B cell (primary cell): ENCODE results near the gene RORB. TPM values are rescaled to one million over a fixed set of nuclear protein-coding genes. Genes with fewer than 3 reads are reported as not detected.

Experiments used
- ATAC-seq: fragments of 200-7000 bp; cut with Tn5 transposase; one replicate; pipeline ENCODE4 v1.10.0; 2021; ENCODE audit warnings: low read depth, mild to moderate bottlenecking, moderate number of reproducible peaks, moderate library complexity
- CTCF ChIA-PET: fragments of 350-600 bp; sonication (Branson Sonifier 250); formaldehyde crosslinking; loops from one replicate; lab custom pipeline; 2021; ENCODE audit warnings: antibody characterized with exemption, inconsistent platforms; lab: Charles Lee
- POLR2A ChIA-PET: fragments of 350-600 bp; sonication (Branson Sonifier 250); formaldehyde crosslinking; loops from one replicate; lab custom pipeline; 2021; ENCODE audit warnings: antibody characterized with exemption; lab: Charles Lee
- DNase-seq: peaks from one replicate; pipeline ENCODE4 v3.0.0; 2013
- H2AFZ ChIP-seq: 2 replicates; pipeline ENCODE4 v1.6.1; 2012; ENCODE audit warnings: mild to moderate bottlenecking, low read depth, low read length; ENCODE audit not compliant: insufficient read depth, poor library complexity, severe bottlenecking
- H3K27ac ChIP-seq, 2 donors: 1 replicate in 1 of 2; 2 replicates in 1 of 2; pipeline ENCODE4 v1.5.1; 2012 to 2013; ENCODE audit warnings: low read length in 2 of 2, mild to moderate bottlenecking in 2 of 2, moderate library complexity in 1 of 2
- H3K27me3 ChIP-seq, 4 experiments: fragments of 200-600 bp in 1 of 4; sonication (generic) in 1 of 4; replicated peaks in 1 of 4; 1 replicate in 2 of 4; 2 replicates in 2 of 4; pipeline versions ENCODE4 v1.6.1 to v1.7.0; 2013 to 2016; ENCODE audit warnings: low read length in 3 of 4, mild to moderate bottlenecking in 2 of 4, mixed read lengths in 1 of 4, moderate library complexity in 1 of 4; ENCODE audit not compliant: insufficient read depth in 4 of 4, control insufficient read depth in 3 of 4; ENCODE audit errors: control extremely low read depth in 1 of 4
- H3K36me3 ChIP-seq, 2 experiments: replicated peaks in 1 of 2; 1 replicate in 1 of 2; 2 replicates in 1 of 2; pipeline versions ENCODE4 v1.6.1 to v1.7.1; 2013; ENCODE audit warnings: low read length in 1 of 2; ENCODE audit not compliant: insufficient read depth in 2 of 2, control insufficient read depth in 1 of 2; ENCODE audit errors: control extremely low read depth in 1 of 2, extremely low read depth in 1 of 2
- H3K4me1 ChIP-seq, 2 donors: fragments of 200-600 bp in 1 of 2; sonication (generic) in 1 of 2; 1 replicate in 1 of 2; 2 replicates in 1 of 2; pipeline versions ENCODE4 v1.5.1 to v1.6.1; 2013 to 2017; ENCODE audit warnings: low read length in 2 of 2; ENCODE audit not compliant: control insufficient read depth in 2 of 2, insufficient read depth in 2 of 2
- H3K4me2 ChIP-seq: replicated peaks from 2 replicates; pipeline ENCODE3; 2012; ENCODE audit warnings: mild to moderate bottlenecking, low read depth, low read length; ENCODE audit not compliant: poor library complexity, severe bottlenecking
- H3K4me3 ChIP-seq, 5 experiments: fragments of 200-600 bp in 1 of 5; sonication (generic) in 1 of 5; 1 replicate in 3 of 5; 2 replicates in 2 of 5; pipeline versions ENCODE4 v1.5.1 to v1.7.0; 2011 to 2016; ENCODE audit warnings: low read length in 4 of 5, mild to moderate bottlenecking in 4 of 5, low read depth in 2 of 5, control low read depth in 1 of 5, moderate library complexity in 1 of 5; ENCODE audit not compliant: insufficient read depth in 1 of 5; ENCODE audit errors: control extremely low read depth in 1 of 5, extremely low read depth in 1 of 5
- H3K79me2 ChIP-seq: fragments of 200-600 bp; sonication (generic); one replicate; pipeline ENCODE4 v1.6.0; 2016; ENCODE audit warnings: low read length; ENCODE audit not compliant: control insufficient read depth, insufficient read depth
- H3K9ac ChIP-seq: fragments of 200-600 bp; sonication (generic); 2 replicates; pipeline ENCODE4 v1.6.1; 2017; ENCODE audit warnings: mild to moderate bottlenecking, low read length, moderate library complexity
- H3K9me3 ChIP-seq, 3 donors: one replicate each; pipeline versions ENCODE4 v1.6.1 to v1.7.1; 2013; ENCODE audit warnings: low read length in 2 of 3; ENCODE audit not compliant: control insufficient read depth in 2 of 3, insufficient read depth in 1 of 3; ENCODE audit errors: control extremely low read depth in 1 of 3
- H4K20me1 ChIP-seq: 2 replicates; pipeline ENCODE4 v1.6.0; 2012; ENCODE audit warnings: mild to moderate bottlenecking, low read length; ENCODE audit not compliant: insufficient read depth, control insufficient read depth, poor library complexity, severe bottlenecking
- H3K27ac Mint-ChIP-seq: one replicate; pipeline ENCODE4 v1.8.0; 2021; ENCODE audit warnings: mixed read lengths
- H3K27me3 Mint-ChIP-seq: one replicate; pipeline ENCODE4 v1.8.0; 2021; ENCODE audit warnings: mixed read lengths
- H3K4me1 Mint-ChIP-seq: one replicate; pipeline ENCODE4 v1.8.0; 2021; ENCODE audit warnings: mixed read lengths
- H3K4me3 Mint-ChIP-seq: one replicate; pipeline ENCODE4 v1.8.0; 2021; ENCODE audit warnings: mixed read lengths
- H3K9me3 Mint-ChIP-seq: one replicate; pipeline ENCODE4 v1.8.0; 2022; ENCODE audit warnings: mixed read lengths; ENCODE audit not compliant: insufficient read depth
- EZH2 ChIP-seq: IDR thresholded peaks from 2 replicates; pipeline ENCODE4 v1.6.1; 2012; ENCODE audit warnings: borderline replicate concordance, low read depth, mild to moderate bottlenecking, moderate library complexity, low read length; ENCODE audit not compliant: insufficient read depth, poor library complexity, severe bottlenecking
- WGBS: methylation state at CpG from one replicate; pipeline ENCODE4 v1.1.5; 2013; ENCODE audit warnings: missing lambda C conversion rate; ENCODE audit not compliant: insufficient coverage; 5-methylcytosine and 5-hydroxymethylcytosine counted together
- intact Hi-C: fragments of 100-400 bp; cut with micrococcal nuclease; formaldehyde crosslinking; loops from one replicate; pipeline ENCODE4 v1.10.0; 2022
- polyA plus RNA-seq: library from polyadenylated mRNA; depleted of rRNA; stranded (reverse); fragments of >200 nt; gene quantifications from 2 replicates; pipeline ENCODE4 v1.2.3, GENCODE V29; 2012
- total RNA-seq, 2 donors: library from RNA; stranded (reverse); fragments of 120-200 nt in 1 of 2; gene quantifications; 1 replicate in 1 of 2; 2 replicates in 1 of 2; pipeline versions ENCODE4 v1.2.3 to v1.2.4, GENCODE V29; 2013 to 2022
- TF ChIP-seq, protein P1 (sequence below): fragments of 200-600 bp; IDR thresholded peaks from one replicate; pipeline ENCODE4 v1.8.0; 2022; ENCODE audit warnings: antibody characterized with exemption, mild to moderate bottlenecking

RORB gene
- total and polyA plus RNA-seq, 2 donors (not counting 1 experiment from before 2014, with no cell fraction given): 0.01 TPM; not detected in 1

DNA sequence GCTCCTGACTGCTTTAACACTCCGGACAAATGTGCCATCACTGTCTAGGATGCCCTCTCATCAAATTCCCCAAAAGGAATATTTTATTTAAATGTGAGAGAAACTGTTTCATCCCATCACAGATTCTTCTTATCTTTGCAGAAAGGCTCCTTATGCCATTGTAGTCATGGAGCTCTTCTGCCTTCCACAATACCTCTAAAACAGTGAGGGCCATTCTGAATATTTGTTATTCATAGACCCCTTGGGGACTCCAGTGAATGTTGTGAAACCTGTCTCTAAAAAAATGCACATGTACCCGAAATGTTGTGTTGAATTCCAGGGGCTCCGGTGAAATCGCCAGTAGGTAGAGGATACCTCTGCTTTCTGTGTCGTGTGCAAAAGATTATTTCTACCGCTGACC lies 176.9 kb downstream of the RORB start:
- H3K4me3 ChIP-seq: no peak overlapping the region
- no peak for DNase-seq
- H3K9me3 ChIP-seq: no peaks in the 10 kb centered on the region
- no peak overlapping the region for H2AFZ ChIP-seq
- H3K27me3 ChIP-seq: no peaks in the 10 kb centered on the region
- no peak overlapping the region for H3K9ac ChIP-seq
- H3K36me3 ChIP-seq: no peaks in the 10 kb centered on the region
- 76% methylated on average over 5 of the region's 6 CpGs for WGBS
- no peaks in the 10 kb centered on the region for H3K79me2 ChIP-seq
- Mint-ChIP-seq H3K27me3 (peaks cover 14% of the 10 kb centered on the region), H3K27ac (no peak overlapping the region), H3K9me3 (no peaks in the 10 kb centered on the region), H3K4me1 (no peaks in the 10 kb centered on the region), H3K4me3 (no peak overlapping the region)
- ChIA-PET POLR2A (no interaction called here), CTCF (no interaction called here)
- H3K4me1 ChIP-seq: no peaks in the 10 kb centered on the region
- H3K27ac ChIP-seq: no peak overlapping the region
- no peak for TF ChIP-seq EZH2
- TF ChIP-seq, protein P1, sequence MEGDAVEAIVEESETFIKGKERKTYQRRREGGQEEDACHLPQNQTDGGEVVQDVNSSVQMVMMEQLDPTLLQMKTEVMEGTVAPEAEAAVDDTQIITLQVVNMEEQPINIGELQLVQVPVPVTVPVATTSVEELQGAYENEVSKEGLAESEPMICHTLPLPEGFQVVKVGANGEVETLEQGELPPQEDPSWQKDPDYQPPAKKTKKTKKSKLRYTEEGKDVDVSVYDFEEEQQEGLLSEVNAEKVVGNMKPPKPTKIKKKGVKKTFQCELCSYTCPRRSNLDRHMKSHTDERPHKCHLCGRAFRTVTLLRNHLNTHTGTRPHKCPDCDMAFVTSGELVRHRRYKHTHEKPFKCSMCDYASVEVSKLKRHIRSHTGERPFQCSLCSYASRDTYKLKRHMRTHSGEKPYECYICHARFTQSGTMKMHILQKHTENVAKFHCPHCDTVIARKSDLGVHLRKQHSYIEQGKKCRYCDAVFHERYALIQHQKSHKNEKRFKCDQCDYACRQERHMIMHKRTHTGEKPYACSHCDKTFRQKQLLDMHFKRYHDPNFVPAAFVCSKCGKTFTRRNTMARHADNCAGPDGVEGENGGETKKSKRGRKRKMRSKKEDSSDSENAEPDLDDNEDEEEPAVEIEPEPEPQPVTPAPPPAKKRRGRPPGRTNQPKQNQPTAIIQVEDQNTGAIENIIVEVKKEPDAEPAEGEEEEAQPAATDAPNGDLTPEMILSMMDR: no peak
- intact Hi-C loops: no loop called here
- ATAC-seq: no peak
- no peaks in the 10 kb centered on the region for H4K20me1 ChIP-seq
- no peak overlapping the region for H3K4me2 ChIP-seq

DNA sequence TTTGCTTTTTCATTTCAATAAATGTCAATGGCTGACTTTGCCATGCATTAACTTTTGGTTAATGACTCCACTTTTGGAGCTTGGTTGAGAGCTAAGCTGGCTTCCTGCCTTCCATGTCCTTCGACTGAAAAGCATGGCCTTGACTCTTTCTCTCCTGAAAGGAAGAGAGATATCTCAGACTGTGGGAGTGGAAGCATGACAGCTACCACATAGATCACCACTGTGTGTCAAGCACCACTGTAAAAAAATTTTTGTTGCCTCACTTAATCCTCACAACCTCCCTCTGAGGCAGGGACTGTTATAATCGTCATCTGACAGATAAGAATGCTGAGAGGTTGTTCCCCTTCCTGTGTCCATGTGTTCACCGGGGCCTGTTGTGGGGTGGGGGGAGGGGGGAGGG lies 184.8 kb downstream of the RORB start:
- Mint-ChIP-seq H3K27me3 (peaks cover 10% of the 10 kb centered on the region), H3K9me3 (no peaks in the 10 kb centered on the region), H3K4me1 (no peaks in the 10 kb centered on the region), H3K4me3 (no peak overlapping the region), H3K27ac (no peak overlapping the region)
- Histone ChIP-seq H3K27ac (no peak overlapping the region), H3K79me2 (no peaks in the 10 kb centered on the region), H3K4me3 (no peak overlapping the region), H3K27me3 (no peaks in the 10 kb centered on the region), H3K4me1 (no peaks in the 10 kb centered on the region), H3K9me3 (no peaks in the 10 kb centered on the region), H3K9ac (no peak overlapping the region), H3K36me3 (no peaks in the 10 kb centered on the region), H3K4me2 (no peak overlapping the region), H4K20me1 (no peaks in the 10 kb centered on the region), H2AFZ (no peak overlapping the region)
- POLR2A ChIA-PET: no interaction called here
- DNase-seq (no peak), ATAC-seq (no peak)
- no CpG with 5 or more reads among the region's 3 CpGs for WGBS
- TF ChIP-seq EZH2: no peak
- TF ChIP-seq, protein P1: no peak
- intact Hi-C loops: no loop called here
- CTCF ChIA-PET: no interaction called here
